GM19463 (cell line): ENCODE measurements around the gene ZNF692.
A peak's percentile ranks its signal among the peaks of the same experiment; 100 is the strongest.
"Not testable (repeated sequence)": the region's sequence is repeated elsewhere in the genome, so short reads cannot be mapped to it uniquely, and the experiment has no call there.

Source experiments
- ATAC-seq: cut with Tn5 transposase; IDR thresholded peaks from one replicate; pipeline ENCODE4 v1.9.1; 2021; ENCODE audit warnings: mild to moderate bottlenecking, moderate library complexity; ENCODE audit not compliant: unreplicated experiment

Gene ZNF692

GRCh38 chr1:248882427-248882826, 23.5 kb upstream of the ZNF692 start:
- not testable (repeated sequence) for ATAC-seq

GRCh38 chr1:248881261-248881660, 22.4 kb upstream of the ZNF692 start:
- ATAC-seq, result no peak

- ATAC-seq, result peak; percentile 51
These were observed 15.2 kb upstream of the ZNF692 start for GRCh38 chr1:248873993-248874533.

- peak; percentile 68 for ATAC-seq
These were observed 14.6 kb upstream of the ZNF692 start for GRCh38 chr1:248873409-248873992.

GRCh38 chr1:248872752-248873408, 14.0 kb upstream of the ZNF692 start:
- ATAC-seq, result peak; percentile 37

GRCh38 chr1:248871837-248872401, 13.0 kb upstream of the ZNF692 start:
- no peak for ATAC-seq

GRCh38 chr1:248862998-248863881, 4.4 kb upstream of the ZNF692 start:
- peak; percentile 62 for ATAC-seq

- ATAC-seq, result no peak
These were observed 3.8 kb upstream of the ZNF692 start for GRCh38 chr1:248862695-248862997.

GRCh38 chr1:248861616-248862015, 2.7 kb upstream of the ZNF692 start:
- ATAC-seq, result no peak

- no peak for ATAC-seq
These were observed 1.1 kb upstream of the ZNF692 start for GRCh38 chr1:248860007-248860406.

- peak; percentile 24 for ATAC-seq
These were observed 592 bp downstream of the ZNF692 start for GRCh38 chr1:248858096-248858890.

- no peak for ATAC-seq
These were observed 1.2 kb downstream of the ZNF692 start for GRCh38 chr1:248857749-248858095.

GRCh38 chr1:248857201-248857600, 1.7 kb downstream of the ZNF692 start:
- no peak for ATAC-seq

GRCh38 chr1:248856176-248856575, 2.7 kb downstream of the ZNF692 start:
- no peak for ATAC-seq

- ATAC-seq, result no peak
These were observed 3.3 kb downstream of the ZNF692 start for GRCh38 chr1:248855580-248855979.

GRCh38 chr1:248853663-248854375, 5.1 kb downstream of the ZNF692 start:
- ATAC-seq, result no peak

GRCh38 chr1:248852481-248853405, 6.1 kb downstream of the ZNF692 start:
- ATAC-seq, result no peak

GRCh38 chr1:248851390-248851789, 7.5 kb downstream of the ZNF692 start:
- ATAC-seq, result no peak
